ENCODE measurements around the gene RRN3. TPM values are rescaled to one million over a fixed set of nuclear protein-coding genes. Genes with fewer than 3 reads are reported as not detected.

Gene RRN3
- total RNA-seq, 1 donor from 2014 or later = 24.4 TPM

DNA sequence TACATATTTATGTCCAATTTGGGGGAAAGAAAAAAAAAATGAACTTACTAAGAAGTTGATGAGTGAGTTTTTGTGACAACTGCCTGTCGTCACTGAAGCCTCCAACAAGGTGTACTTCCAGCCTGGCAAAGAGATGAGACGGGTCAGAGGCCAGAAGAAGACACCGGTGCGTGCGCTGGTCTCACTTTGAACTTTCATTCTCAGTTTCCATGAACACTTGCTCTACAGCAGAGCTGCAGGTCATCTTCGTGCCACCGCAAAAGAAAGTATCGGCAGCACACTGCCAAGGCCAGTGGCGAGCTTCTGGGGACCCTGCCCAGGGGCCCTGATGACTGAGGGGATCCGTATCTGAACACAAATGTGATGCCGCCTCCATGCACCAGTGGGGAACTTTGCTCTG lies 49.8 kb downstream of the RRN3 start:
- Histone ChIP-seq H3K27ac (replicated peaks) (no peak overlapping the region), H3K4me3 (no peak overlapping the region), H3K36me3 (peaks cover 41% of the 10 kb centered on the region), H3K9me3 (replicated peaks) (no peaks in the 10 kb centered on the region), H3K27me3 (ENCODE audit: low read depth) (no peaks in the 10 kb centered on the region), H3K4me1 (peaks cover 13% of the 10 kb centered on the region)
- TF ChIP-seq CTCF (IDR thresholded peaks at IDR 0.05; ENCODE audit: borderline replicate concordance) = no peak
- intact Hi-C loops (cut with micrococcal nuclease) = no loop called here
- DNase-seq = no peak

DNA sequence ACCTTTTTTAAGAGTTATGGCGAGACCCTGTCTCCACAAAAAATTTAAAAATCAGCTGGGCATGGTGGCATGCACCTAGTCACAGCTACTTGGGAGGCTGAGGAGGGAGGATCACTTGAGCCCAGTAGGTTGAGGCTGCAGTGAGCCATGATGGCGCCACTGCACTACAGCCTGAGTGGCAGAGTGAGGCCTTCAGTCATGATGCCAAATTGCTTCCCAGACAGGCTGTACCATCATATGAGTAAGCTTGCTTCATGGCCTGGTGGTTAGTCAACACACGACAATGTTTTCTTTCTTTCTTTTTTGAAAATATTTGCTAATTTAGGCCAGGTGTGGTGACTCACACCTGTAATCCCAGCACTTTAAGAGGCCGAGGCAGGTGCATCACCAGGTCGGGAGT lies 50.7 kb downstream of the RRN3 start:
- Histone ChIP-seq H3K36me3 (peaks cover 50% of the 10 kb centered on the region), H3K27ac (replicated peaks) (no peak overlapping the region), H3K4me1 (peaks cover 13% of the 10 kb centered on the region), H3K9me3 (replicated peaks) (no peaks in the 10 kb centered on the region), H3K4me3 (no peak overlapping the region), H3K27me3 (ENCODE audit: low read depth) (no peaks in the 10 kb centered on the region)
- TF ChIP-seq CTCF (IDR thresholded peaks at IDR 0.05; ENCODE audit: borderline replicate concordance) = no peak
- intact Hi-C loops (cut with micrococcal nuclease) = no loop called here
- no peak for DNase-seq

GRCh38 chr16:15041271-15042004 lies 52.6 kb downstream of the RRN3 start:
- intact Hi-C loops (cut with micrococcal nuclease) = no loop called here
- peak; percentile 40 for TF ChIP-seq CTCF (IDR thresholded peaks at IDR 0.05; ENCODE audit: borderline replicate concordance)
- Histone ChIP-seq H3K27me3 (ENCODE audit: low read depth) (no peaks in the 10 kb centered on the region), H3K27ac (replicated peaks) (peak overlapping the region; percentile 45), H3K4me3 (no peak overlapping the region), H3K36me3 (peaks cover 56% of the 10 kb centered on the region), H3K4me1 (peaks cover 13% of the 10 kb centered on the region), H3K9me3 (replicated peaks) (no peaks in the 10 kb centered on the region)
- peak; percentile 81 for DNase-seq

GRCh38 chr16:15038689-15039088 lies 55.4 kb downstream of the RRN3 start:
- peaks cover 79% of the 10 kb centered on the region for H3K36me3 ChIP-seq
- TF ChIP-seq CTCF (IDR thresholded peaks at IDR 0.05; ENCODE audit: borderline replicate concordance) = no peak
- H3K9me3 ChIP-seq (replicated peaks) = no peaks in the 10 kb centered on the region
- peaks cover 31% of the 10 kb centered on the region for H3K4me1 ChIP-seq
- no peaks in the 10 kb centered on the region for H3K27me3 ChIP-seq (ENCODE audit: low read depth)
- no peak overlapping the region for H3K4me3 ChIP-seq
- no peak overlapping the region for H3K27ac ChIP-seq (replicated peaks)
- intact Hi-C loops (cut with micrococcal nuclease) = no loop called here
- DNase-seq = no peak

DNA sequence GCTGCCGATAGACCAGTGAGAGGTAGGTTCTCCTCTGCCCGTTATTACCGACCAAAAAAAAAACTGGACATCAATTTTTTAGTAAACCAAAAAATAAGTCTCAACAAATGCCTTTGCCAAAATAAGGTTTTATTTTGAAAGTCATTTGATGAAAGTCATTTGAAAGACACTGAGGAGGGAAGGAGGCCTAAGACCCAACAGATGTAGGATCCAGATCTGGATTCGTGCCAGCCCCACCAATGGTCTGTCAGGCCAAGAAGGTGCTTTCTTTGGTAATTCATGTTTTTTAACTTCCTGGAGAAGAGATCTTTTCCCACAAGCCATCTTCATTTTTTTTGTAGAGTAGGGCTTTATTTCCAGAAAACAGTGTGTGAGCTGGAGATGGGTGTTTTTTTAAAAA lies 56.3 kb downstream of the RRN3 start:
- no peak for DNase-seq

More for the DNA sequence above, 56.3 kb downstream of the RRN3 start:
- H3K36me3 ChIP-seq = peaks cover 82% of the 10 kb centered on the region
- no peak for TF ChIP-seq CTCF (IDR thresholded peaks at IDR 0.05; ENCODE audit: borderline replicate concordance)
- H3K4me3 ChIP-seq = no peak overlapping the region
- peaks cover 41% of the 10 kb centered on the region for H3K4me1 ChIP-seq
- intact Hi-C loops (cut with micrococcal nuclease) = no loop called here
- no peaks in the 10 kb centered on the region for H3K27me3 ChIP-seq (ENCODE audit: low read depth)
- no peak overlapping the region for H3K27ac ChIP-seq (replicated peaks)
- H3K9me3 ChIP-seq (replicated peaks) = no peaks in the 10 kb centered on the region

Data from left ventricle myocardium inferior (tissue), 1 donor.